GM21367 (cell line): ENCODE results near the gene KRTAP10-9.
"Not testable (repeated sequence)": the region's sequence is repeated elsewhere in the genome, so short reads cannot be mapped to it uniquely, and the experiment has no call there.

ENCODE experiments used
- ATAC-seq: cut with Tn5 transposase; IDR thresholded peaks from one replicate; pipeline ENCODE4 v1.9.1; 2021; ENCODE audit not compliant: unreplicated experiment

Gene KRTAP10-9

DNA sequence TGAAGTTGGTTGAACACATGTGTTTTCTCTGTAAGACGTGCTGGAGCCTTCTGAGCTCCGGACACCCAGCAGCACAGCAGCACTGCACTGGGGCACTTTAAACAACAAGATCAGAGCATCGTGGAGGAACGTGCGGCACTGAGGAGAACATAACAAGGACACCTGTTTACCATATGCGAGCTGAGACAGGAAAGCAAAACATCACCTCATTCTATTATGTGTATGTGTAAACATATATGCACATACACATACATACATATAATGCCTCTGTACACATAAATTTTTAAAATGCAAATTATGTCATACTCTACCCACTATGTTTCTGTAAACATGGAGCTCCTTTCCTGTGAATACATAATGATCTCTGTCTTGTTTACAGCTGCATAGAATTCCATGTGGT is 31.4 kb upstream of the KRTAP10-9 start:
- no peak for ATAC-seq

DNA sequence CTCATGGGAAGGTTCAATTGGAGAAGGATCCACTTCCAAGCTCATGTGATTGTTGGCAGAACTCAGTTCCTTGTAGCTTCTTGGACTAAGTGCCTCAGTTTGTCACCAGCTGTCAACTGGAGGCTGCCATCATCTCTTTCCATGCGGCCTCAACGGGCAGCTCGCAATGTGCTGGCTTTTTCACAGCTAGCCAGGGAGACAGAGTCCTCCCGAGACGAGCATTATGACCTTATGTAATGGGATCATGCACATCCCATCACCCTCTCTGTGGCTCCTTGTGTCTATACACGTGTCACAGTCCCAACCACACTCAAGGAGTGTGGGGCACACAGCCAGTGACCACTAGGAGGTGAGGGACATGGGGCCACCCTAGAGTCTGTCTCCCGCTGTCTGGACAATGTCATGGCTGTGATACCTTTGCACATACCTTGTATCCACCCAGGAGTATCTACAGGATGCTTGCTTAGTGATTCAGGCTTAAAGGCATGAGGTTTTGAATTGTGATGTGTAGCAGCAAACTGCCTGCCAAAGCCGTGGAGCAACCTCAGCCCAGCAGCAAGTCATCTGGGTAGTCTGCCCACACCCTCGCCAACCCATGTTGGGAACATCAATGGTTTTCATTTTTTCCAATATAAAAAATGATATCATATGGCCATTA is 30.7 kb upstream of the KRTAP10-9 start:
- no peak for ATAC-seq

DNA sequence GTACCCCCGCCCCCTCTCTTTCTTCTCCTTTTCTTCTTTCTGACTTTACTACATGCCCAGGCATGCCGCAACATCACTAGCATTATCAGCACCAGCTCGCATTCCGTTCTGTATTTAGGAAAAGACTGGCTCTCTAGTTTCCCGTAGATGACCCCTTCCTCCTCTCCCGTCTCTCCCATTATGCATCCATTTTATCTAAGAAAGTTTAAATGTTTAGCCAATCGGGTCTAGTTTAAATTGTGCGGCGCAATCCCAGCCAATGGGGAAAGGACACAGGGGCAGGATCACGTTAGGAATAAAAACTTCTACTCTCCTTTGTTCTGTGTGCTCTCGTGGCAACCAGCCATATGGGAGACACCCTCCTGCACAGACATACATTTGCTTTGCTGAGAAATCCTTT is 28.8 kb upstream of the KRTAP10-9 start:
- no peak for ATAC-seq

DNA sequence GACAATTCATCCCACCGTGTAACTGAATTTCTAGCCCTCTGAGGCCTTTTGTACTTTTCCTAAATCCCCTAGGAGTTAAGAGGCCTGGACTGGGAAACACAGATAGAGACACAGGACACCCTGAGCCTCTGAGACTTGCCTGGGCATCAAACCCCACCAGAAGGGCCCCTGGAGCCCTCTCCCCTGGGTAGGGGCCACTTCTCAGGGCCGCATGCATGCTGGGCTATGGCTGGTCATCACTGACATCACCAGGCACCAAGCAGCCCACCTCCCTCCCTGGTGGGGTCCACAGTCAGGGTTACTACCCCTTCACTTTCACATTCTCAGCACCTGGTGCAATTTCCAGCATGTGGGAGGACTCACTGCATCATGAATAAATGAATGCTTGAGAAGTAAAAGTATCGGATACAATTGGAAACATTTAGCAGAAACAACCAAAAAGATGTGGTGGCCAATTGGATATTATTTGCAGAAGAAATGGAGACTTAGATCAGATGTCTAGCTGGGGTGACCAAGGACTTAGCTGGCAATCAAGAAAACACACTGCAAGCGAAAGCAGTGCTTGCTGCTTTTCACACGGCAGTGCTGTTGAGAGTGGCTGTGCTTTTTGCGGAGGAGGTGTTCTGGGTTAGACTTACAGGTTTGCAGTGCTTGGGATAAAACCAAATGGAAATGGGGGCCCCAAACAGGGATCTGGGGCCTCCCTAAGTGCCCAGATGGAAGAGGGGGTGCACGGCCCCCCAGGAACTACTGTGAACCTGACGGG is 27.4 kb upstream of the KRTAP10-9 start:
- no peak for ATAC-seq

DNA sequence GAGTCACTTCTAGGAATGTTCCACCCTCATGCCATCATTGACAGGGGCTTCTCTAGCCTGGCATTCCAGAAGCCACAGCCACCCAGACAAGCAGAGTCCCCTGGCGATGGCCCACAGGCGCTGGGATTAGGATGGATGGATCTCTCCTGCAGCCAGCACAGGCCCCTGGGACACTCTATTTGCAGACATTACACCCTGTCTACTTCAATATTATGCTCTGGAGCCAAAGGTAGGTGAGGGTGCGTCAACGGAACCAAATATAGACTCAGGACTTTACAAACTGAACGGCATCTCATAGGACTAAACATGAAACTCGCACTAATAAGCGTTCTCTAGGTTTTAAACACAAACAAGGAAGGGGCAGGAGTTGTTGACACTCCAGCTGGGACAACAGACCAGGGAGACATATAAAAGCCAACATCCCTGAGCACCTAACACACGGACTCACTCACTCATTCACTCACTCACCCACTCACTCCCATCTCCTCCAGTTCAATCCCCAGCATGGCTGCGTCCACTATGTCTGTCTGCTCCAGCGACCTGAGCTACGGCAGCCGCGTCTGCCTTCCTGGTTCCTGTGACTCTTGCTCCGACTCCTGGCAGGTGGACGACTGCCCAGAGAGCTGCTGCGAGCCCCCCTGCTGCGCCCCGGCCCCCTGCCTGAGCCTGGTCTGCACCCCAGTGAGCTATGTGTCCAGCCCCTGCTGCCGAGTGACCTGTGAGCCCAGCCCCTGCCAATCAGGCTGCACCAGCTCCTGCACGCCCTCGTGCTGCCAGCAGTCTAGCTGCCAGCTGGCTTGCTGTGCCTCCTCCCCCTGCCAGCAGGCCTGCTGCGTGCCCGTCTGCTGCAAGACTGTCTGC is 26.5 kb upstream of the KRTAP10-9 start, which contains the start of gene KRTAP10-7:
TSS of gene KRTAP10-7 (plus strand) at position 480 of the 861 bp plus-strand sequence. CDS start at position 505, 25 bp downstream.
- ATAC-seq, result not testable (repeated sequence)

DNA sequence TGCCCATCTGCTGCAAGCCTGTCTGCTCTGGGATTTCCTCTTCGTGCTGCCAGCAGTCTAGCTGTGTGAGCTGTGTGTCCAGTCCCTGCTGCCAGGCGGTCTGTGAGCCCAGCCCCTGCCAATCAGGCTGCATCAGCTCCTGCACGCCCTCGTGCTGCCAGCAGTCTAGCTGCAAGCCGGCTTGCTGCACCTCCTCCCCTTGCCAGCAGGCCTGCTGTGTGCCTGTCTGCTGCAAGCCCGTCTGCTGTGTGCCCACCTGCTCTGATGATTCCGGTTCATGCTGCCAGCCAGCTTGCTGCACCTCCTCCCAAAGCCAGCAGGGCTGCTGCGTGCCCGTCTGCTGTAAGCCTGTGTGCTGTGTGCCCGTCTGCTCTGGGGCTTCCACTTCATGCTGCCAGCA is 25.8 kb upstream of the KRTAP10-9 start:
- ATAC-seq, result not testable (repeated sequence)

DNA sequence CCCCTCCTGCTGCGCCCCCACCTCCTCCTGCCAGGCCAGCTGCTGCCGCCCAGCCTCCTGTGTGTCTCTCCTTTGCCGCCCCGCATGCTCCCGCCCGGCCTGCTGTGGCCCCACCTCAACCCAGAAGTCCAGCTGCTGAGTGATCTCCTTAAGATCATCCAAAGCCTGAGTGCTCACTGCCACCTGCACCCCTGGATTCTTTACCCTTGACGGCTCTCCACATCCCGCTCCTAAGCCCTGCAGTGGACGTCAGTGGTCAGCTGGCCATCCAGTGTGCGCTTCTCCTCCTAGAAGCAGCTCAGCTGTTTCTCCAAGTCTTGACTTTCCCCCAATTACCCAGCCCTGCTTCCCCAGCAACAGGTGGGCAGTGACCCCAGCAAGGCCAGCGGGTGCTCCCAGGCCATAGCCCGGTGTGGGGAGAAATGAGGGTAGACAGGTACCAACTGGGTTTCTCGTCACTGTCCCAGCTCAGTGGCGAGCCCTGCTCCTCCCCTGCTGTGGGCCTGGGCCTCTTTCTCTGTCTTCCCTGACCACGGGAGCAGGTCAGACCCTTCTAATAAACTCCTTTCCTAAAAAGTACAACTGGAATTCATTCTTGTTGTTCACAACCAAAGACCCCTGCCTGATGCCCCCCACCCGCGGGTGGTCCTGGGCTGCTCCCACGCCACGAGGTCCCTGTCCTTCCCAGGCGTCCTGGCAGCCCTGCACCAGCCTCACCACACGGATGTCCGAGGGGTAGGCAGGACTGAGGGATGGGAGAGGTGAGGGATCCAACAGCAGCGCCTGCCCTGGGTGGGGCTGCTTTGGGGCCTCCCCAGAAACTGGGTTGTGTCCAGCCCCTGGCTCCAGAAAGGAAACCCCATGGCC is 25.1 kb upstream of the KRTAP10-9 start:
- no peak for ATAC-seq

DNA sequence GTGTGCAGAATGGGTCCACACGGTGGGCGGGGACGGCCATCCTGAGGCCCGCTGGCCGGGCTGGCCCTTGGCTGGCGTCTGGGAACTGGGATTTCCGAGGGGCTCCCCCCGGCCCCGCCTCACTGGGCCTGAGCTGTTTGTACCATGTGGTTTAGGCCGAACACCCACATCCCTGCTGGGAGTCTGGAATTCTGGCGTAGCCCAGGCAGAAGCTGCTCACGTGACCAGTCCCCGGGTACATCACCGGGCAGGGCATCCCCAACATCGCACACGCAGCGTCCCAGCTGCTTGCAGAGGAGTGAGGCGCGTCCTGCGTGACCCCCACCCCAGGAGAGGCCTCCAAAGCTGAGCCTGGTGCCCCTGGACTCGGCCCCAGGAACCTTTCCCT is 24.4 kb upstream of the KRTAP10-9 start:
- ATAC-seq, result no peak

DNA sequence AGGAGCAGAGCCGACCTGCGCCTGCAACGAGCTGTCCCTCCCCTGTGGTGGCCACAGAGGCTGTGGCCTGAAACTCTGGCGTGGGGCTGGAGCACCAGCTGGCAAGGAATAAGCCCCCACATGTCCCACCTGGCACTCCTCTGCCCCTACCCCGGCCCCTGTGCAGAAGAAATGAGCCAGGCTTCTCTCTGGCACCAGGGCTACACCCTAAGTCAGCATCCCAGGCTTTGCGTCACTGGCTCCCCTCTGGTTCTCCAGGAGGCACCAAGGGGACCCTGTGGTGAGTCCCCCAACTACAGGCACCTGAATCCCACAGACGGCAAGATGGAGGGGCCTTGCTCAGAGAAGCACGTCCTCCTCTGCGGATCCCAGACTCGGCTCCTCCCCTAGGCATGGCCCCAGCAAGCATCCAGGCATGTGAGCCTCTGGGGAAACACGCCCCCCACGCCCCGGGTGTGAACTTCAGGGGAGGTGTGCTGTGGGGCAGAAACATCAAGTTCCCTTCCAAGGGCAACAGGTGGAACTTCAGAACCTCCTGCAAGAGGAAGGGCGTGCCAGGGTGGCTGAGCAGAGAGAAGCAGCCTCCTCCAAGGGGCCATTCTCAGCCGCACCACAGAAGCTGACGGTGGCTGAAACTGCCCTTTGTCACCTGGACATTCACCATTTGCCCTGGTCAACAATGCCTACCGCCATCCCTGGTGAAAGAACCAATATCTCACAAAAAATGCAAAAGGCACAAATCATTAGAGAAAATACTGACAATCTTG is 23.6 kb upstream of the KRTAP10-9 start:
- ATAC-seq, result no peak

DNA sequence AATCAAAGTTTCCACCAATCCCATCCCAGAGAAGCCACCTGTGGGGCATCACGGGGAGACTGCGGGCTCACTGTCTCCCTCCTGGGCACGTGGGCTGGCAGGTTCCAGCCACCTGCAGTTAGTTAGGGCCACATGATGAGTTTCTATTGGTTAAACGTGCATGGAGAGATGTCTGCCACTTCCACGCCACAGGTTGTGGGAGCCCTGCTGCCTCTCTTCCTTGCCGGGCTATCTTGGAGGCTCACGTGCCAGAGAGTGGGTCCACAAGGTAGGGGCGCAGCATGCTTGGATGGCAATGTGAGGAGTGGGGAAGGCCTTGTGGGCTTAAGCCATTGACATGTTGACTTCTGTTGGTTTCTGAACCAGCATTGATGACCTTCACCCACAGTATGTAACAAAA is 23.0 kb upstream of the KRTAP10-9 start:
- ATAC-seq, result no peak

DNA sequence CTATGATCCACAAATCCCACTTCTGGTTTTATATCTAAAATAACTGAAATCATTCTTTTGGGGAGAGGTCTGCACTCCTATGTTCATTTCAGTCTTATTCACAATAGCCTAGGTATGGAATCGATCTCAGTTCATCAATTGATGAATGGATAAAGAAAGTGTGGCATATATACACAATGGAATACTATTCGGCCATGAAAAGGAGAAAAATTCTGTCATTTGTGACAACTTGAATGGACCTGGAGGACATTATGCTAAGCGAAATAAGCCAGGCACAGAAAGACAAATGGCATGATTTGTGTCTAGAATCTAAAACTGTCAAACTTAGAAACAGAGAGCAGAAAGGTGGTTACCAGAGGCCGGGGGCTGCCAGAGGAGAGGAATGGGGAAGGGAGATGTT is 20.4 kb upstream of the KRTAP10-9 start:
- ATAC-seq, result no peak

DNA sequence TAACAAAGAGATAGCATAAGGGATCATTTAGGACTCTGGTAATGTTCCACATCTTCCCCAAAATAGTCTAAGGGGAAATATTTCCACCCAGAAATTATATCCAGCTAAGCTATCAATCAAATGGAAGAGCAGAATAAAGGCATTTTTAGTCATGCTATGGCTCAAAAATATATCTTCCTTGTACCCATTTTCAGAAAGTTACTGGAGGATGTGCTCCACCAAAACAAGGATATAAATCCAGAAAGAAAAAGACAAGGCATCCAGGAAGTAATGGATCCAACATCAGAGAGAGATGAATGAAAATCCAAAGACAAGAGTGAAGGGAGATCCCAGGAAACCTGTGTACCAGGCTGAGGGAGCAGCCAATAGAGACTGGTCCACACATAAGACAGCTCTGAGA is 17.7 kb upstream of the KRTAP10-9 start:
- ATAC-seq, result no peak

DNA sequence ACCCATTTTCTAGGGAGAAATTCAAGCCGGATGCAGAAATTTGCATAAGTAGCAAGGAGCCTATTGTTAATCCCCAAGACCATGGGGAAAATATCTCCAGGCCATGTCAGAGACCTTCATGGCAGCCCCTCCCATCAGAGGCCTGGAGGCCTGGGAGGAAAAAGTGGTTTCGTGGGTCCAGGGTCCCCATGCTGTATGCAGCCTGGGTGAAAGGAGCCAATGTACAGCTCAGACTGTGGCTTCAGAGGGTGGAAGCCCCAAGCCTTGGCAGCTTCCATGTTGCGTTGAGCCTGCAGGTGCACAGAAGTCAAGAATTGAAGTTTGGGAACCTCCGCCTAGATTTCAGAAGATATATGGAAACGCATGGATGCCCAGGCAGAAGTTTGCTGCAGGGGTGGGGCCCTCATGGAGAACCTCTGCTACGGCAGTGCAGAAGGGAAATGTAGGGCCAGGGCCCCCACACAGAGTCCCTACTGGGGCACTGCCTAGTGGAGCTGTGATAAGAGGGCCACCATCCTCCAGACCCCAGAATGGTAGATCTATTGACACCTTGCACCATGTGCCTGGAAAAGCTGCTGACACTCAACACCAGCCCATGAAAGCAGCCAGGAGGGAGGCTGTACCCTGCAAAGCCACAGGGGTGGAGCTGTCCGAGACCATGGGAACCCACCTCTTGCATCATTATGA is 16.6 kb upstream of the KRTAP10-9 start:
- ATAC-seq, result not testable (repeated sequence)

DNA sequence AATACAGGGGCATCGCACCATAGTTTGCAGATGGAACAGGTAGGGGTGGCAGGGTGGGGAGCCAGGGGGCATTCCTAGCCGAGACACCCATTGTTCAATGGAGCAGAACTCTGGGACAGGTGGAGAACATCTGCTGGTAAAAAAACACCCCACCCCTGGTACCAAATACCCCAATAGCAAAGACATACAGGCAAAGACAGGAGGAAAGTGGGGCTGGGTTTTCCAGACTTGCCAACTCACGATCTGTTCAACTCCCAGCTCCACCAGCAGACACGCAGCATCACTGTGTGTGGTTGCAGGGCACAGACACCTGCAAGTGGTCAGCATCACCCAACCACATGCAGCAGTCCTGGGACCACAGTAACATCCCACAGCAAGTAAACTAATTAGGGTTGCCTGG is 15.3 kb upstream of the KRTAP10-9 start:
- no peak for ATAC-seq

DNA sequence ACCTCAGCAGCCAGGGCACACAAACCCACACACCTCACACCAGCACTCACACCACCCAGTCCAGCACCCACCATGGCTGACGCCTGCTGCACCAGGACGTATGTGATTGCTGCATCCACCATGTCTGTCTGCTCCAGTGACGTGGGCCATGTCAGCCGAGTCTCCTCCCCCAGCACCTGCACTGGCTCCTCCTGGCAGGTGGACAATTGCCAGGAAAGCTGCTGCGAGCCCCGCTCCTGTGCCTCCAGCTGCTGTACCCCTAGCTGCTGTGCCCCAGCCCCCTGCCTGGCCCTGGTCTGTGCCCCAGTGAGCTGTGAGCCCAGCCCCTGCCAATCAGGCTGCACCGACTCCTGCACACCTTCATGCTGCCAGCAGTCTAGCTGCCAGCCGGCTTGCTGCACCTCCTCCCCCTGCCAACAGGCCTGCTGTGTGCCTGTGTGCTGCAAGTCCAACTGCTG is 14.8 kb upstream of the KRTAP10-9 start, which contains the start of gene KRTAP10-8:
TSS of gene KRTAP10-8 (plus strand) at position 51 of the 458 bp plus-strand sequence. CDS start at position 73, 22 bp downstream.
- ATAC-seq, result no peak

DNA sequence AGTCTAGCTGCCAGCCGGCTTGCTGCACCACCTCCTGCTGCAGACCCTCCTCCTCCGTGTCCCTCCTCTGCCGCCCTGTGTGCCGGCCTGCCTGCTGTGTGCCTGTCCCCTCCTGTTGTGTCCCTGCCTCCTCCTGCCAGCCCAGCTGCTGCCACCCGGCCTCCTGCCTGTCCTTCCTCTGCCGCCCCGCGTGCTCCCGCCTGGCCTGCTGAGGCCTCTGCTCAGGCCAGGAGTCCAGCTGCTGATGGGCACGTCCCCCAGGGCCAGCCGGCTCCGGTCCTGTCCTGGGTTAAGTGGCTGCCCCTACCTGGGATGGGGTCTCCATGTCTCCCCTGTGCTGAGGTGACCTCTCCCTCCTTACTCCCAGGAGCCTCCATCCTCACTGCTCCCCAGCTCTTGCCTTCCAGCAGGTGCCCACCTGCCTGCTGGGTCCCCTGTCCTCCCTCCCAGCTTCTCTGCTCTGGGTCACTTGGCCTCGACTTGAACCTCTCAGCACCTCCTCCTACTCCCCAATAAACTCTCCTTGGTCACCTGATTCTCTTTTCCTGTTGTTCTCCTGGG is 14.1 kb upstream of the KRTAP10-9 start:
- no peak for ATAC-seq

DNA sequence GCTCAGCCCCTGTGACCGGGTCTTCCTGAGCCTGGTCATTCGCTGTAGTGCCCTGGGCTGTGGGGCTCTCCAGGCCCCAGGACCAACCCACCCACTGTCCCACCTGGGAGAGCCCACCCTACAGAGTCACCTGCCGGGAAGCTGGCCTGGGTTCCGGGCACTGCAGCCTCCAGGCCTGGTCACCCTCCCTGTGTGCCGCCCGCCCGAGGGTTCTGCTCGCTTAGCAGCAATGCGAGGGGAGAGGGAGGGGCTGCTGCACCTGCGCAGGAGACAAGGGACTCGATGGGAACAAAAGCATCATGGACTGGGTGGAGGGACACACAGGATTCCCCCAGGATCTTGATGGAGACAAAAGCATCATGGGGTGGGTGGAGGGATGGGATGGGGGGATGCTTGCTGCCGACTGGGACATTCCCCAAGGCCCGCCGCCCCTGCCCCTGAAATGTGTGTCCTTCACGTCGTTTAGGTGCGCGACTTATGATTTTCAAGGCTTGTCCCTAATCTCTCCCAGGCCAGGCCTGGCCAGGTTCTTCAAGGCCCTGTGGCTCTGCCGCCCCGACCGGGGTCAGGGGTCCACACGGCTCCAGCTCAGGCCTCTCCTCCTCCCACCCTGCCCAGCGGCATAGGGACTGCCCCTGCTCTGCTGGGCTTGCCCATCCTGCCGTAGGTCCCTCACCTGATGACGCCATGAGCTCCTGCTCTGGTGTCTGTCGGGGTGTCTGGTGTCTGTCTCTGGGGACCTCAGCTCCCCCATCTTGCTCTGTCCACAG is 13.3 kb upstream of the KRTAP10-9 start:
- ATAC-seq, result no peak

DNA sequence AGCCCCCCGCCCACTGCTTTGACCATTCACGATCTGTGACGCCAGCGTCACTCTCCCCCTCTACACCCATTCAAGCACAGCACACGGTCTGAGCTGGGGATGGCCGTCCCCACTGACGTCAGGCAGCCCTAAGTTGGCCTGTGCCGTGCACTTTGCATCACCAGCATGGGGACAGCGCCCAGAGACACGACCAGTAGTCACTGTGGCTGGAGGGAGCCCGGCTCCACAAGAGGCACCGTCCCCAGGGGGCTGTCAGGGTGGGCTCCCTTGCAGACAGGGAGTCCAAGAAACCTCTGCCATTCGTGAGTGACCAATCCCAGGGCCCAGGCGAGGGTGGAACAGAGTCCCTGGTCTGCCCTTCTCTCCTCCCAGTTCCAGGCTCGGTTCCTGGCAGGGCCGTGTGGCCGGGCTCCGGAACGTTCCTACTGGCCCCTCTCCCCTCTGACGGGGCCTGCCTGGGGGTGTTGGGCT is 12.7 kb upstream of the KRTAP10-9 start:
- ATAC-seq, result no peak
